DND-41 (cell line): ENCODE results near the gene MICAL2.

Experiments
- ATAC-seq: fragments of 200-7000 bp; cut with Tn5 transposase; 3 replicates; pipeline ENCODE4 v1.9.1; 2021; ENCODE audit warnings: low read depth; ENCODE audit not compliant: insufficient read depth
- DNase-seq: peaks from one replicate; pipeline ENCODE4 v3.0.0-alpha.2; 2020
- H2AFZ ChIP-seq: 2 replicates; pipeline ENCODE4 v1.6.0; 2012; ENCODE audit warnings: low read depth, low read length
- H3K27ac ChIP-seq: 2 replicates; pipeline ENCODE4 v1.5.1; 2012; ENCODE audit warnings: low read length, inconsistent platforms
- H3K27me3 ChIP-seq: fragments of 200-600 bp; sonication (generic); 2 replicates; pipeline ENCODE4 v1.6.0; 2012; ENCODE audit warnings: low read length, mild to moderate bottlenecking, inconsistent platforms; ENCODE audit not compliant: insufficient read depth, poor library complexity
- H3K36me3 ChIP-seq: 2 replicates; pipeline ENCODE4 v1.5.1; 2012; ENCODE audit warnings: low read length, inconsistent platforms; ENCODE audit not compliant: insufficient read depth
- H3K4me1 ChIP-seq: 2 replicates; pipeline ENCODE4 v1.5.1; 2012; ENCODE audit warnings: mild to moderate bottlenecking, low read length; ENCODE audit not compliant: insufficient read depth
- H3K4me2 ChIP-seq: 2 replicates; pipeline ENCODE4 v1.6.0; 2012; ENCODE audit warnings: mild to moderate bottlenecking, moderate library complexity, low read length, inconsistent platforms; ENCODE audit not compliant: insufficient read depth
- H3K4me3 ChIP-seq, 2 experiments: fragments of 200-600 bp in 1 of 2; shearing (Covaris generic) in 1 of 2; 2 replicates each; pipeline ENCODE4 v1.5.1; 2012 to 2016; ENCODE audit warnings: inconsistent platforms in 2 of 2, low read length in 2 of 2, mild to moderate bottlenecking in 2 of 2, low read depth in 1 of 2, moderate library complexity in 1 of 2
- H3K79me2 ChIP-seq: 2 replicates; pipeline ENCODE4 v1.6.0; 2012; ENCODE audit warnings: low read length, inconsistent platforms; ENCODE audit not compliant: insufficient read depth
- H3K9ac ChIP-seq: 2 replicates; pipeline ENCODE4 v1.6.0; 2012; ENCODE audit warnings: low read depth, mild to moderate bottlenecking, inconsistent platforms, low read length, moderate library complexity
- H3K9me3 ChIP-seq: 2 replicates; pipeline ENCODE4 v1.5.1; 2012; ENCODE audit warnings: low read length, moderate library complexity, mild to moderate bottlenecking, inconsistent platforms; ENCODE audit not compliant: insufficient read depth, severe bottlenecking
- H4K20me1 ChIP-seq: 2 replicates; pipeline ENCODE4 v1.6.0; 2012; ENCODE audit warnings: low read length; ENCODE audit not compliant: insufficient read depth
- CTCF ChIP-seq: IDR thresholded peaks from 2 replicates; pipeline ENCODE4 v1.5.1; 2012; ENCODE audit warnings: borderline replicate concordance, low read length, moderate library complexity, mild to moderate bottlenecking; ENCODE audit not compliant: poor library complexity, severe bottlenecking; ENCODE audit errors: extremely low read depth
- EZH2 ChIP-seq: IDR thresholded peaks from 3 replicates; pipeline ENCODE4 v1.6.1; 2012; ENCODE audit warnings: borderline replicate concordance, low read depth, mild to moderate bottlenecking, moderate library complexity, low read length, inconsistent platforms; ENCODE audit not compliant: severe bottlenecking

MICAL2 gene

GRCh38 chr11:12242966-12243365 is 132.6 kb downstream of the MICAL2 start:
- H3K4me1 ChIP-seq, result peaks cover 55% of the 10 kb centered on the region

GRCh38 chr11:12243486-12243885 is 133.1 kb downstream of the MICAL2 start:
- Histone ChIP-seq H3K4me1 (peaks cover 55% of the 10 kb centered on the region), H3K27me3 (no peaks in the 10 kb centered on the region), H3K9me3 (no peaks in the 10 kb centered on the region), H3K79me2 (no peaks in the 10 kb centered on the region), H3K9ac (peak overlapping the region; percentile 53; the same call in 1 of the 2 replicates), H3K27ac (peak overlapping the region; percentile 84), H3K4me2 (peak overlapping the region; percentile 63), H3K4me3 (no peak overlapping the region), H2AFZ (peak overlapping the region; percentile 42; the same call in 1 of the 2 replicates), H3K36me3 (no peaks in the 10 kb centered on the region), H4K20me1 (no peaks in the 10 kb centered on the region)
- DNase-seq (no peak), ATAC-seq (no peak)
- no peak for TF ChIP-seq EZH2
- TF ChIP-seq CTCF, result no peak

More at GRCh38 chr11:12242966-12243365, 132.6 kb downstream of the MICAL2 start:
- Histone ChIP-seq H3K36me3 (no peaks in the 10 kb centered on the region), H3K4me3 (no peak overlapping the region), H3K27me3 (no peaks in the 10 kb centered on the region), H4K20me1 (no peaks in the 10 kb centered on the region), H3K4me2 (peak overlapping the region; percentile 63), H3K9me3 (no peaks in the 10 kb centered on the region), H3K9ac (peak overlapping the region; percentile 53), H3K79me2 (no peaks in the 10 kb centered on the region), H3K27ac (peak overlapping the region; percentile 84), H2AFZ (peak overlapping the region; percentile 42)
- DNase-seq (no peak), ATAC-seq (no peak)
- TF ChIP-seq CTCF, result no peak
- no peak for TF ChIP-seq EZH2

GRCh38 chr11:12243911-12244550 is 133.6 kb downstream of the MICAL2 start:
- Histone ChIP-seq H2AFZ (no peak overlapping the region), H3K27ac (peak overlapping the region; percentile 84), H3K27me3 (no peaks in the 10 kb centered on the region), H3K36me3 (no peaks in the 10 kb centered on the region), H3K4me1 (peaks cover 51% of the 10 kb centered on the region), H3K4me3 (no peak overlapping the region), H4K20me1 (no peaks in the 10 kb centered on the region), H3K4me2 (no peak overlapping the region), H3K79me2 (no peaks in the 10 kb centered on the region), H3K9ac (no peak overlapping the region), H3K9me3 (no peaks in the 10 kb centered on the region)
- no peak for ATAC-seq
- no peak for DNase-seq
- TF ChIP-seq EZH2 (no peak), CTCF (no peak)
